ENCODE data around the gene IGSF21. TPM values are rescaled to one million over a fixed set of nuclear protein-coding genes. Genes with fewer than 3 reads are reported as not detected.

IGSF21 gene
- total RNA-seq, 1 donor = not detected

DNA sequence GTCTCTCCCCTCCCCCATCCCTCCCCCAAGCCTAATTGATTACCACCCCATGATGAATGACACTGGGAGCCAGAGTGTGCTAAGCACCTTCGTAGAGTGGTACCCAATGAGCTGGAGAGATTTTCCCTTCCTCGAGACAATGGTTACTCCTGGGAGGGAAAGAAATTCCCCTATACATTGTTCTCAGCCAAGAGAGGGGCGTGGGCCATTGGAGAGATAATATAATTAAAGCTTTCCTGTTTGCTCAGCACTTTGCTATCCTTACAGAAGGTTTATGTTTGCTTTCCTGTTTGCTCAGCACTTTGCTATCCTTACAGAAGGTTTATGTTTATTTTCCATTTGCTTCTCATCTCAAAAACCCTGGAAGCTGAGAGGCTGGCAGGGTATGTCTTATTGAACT, 247.0 kb downstream of the IGSF21 start:
- no peak overlapping the region for H3K4me3 ChIP-seq (ENCODE audit: low read depth, low read length)
- TF ChIP-seq, protein P1, sequence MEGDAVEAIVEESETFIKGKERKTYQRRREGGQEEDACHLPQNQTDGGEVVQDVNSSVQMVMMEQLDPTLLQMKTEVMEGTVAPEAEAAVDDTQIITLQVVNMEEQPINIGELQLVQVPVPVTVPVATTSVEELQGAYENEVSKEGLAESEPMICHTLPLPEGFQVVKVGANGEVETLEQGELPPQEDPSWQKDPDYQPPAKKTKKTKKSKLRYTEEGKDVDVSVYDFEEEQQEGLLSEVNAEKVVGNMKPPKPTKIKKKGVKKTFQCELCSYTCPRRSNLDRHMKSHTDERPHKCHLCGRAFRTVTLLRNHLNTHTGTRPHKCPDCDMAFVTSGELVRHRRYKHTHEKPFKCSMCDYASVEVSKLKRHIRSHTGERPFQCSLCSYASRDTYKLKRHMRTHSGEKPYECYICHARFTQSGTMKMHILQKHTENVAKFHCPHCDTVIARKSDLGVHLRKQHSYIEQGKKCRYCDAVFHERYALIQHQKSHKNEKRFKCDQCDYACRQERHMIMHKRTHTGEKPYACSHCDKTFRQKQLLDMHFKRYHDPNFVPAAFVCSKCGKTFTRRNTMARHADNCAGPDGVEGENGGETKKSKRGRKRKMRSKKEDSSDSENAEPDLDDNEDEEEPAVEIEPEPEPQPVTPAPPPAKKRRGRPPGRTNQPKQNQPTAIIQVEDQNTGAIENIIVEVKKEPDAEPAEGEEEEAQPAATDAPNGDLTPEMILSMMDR (IDR thresholded peaks at IDR 0.05; ENCODE audit: insufficient read depth, low read length) = no peak
- DNase-seq (ENCODE audit: low read depth) = no peak

DNA sequence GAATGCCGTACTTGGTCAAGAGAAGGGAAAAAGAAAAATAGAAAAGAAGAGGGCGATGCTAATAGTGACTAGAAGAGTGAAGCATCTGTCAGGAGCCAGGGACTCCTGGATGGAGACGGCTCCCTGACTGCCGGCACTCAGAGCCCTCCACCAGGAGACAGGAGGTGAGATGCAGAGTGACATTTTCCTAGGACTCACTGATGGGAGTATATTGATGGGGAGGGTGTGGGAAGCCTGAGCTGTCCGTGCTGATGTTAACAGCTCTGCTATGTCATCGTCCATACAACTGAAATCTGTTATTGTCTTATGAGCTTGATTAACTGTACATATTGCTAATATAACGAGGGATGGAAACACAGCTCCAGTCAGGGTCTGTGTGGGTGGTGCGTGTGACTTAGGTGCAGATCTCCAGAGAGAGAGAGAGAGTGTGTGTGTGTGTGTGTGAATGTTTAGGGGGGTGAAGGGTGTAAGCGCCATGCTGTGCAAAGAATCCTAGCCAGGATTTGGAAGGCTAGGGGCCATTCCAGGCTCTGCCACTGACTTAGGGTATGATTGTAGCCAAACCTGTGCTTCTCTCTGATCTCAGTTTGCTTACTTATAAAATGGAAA, 250.1 kb downstream of the IGSF21 start:
- TF ChIP-seq, protein P1 (IDR thresholded peaks at IDR 0.05; ENCODE audit: insufficient read depth, low read length) = no peak
- H3K4me3 ChIP-seq (ENCODE audit: low read depth, low read length) = no peak overlapping the region
- no peak for DNase-seq (ENCODE audit: low read depth)

DNA sequence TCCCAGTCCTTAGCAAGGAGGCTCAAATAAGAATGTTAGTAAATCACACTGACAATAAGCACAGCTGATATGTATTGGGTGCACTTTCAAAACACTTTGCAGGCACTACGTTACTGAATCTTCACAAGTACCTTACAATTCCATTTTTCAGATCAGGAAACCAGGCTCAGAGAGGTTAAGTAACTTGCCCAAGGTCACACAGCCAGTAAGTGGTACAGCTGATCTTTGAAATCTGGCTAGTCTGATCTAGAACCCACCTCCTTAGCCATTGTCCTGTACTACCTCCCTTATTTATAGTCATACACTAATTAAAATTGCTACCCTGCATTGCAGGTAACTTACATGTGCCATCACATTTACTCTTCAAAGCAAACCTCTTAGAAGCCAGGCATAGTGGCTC, 251.0 kb downstream of the IGSF21 start:
- TF ChIP-seq, protein P1 (IDR thresholded peaks at IDR 0.05; ENCODE audit: insufficient read depth, low read length) = no peak
- H3K4me3 ChIP-seq (ENCODE audit: low read depth, low read length) = no peak overlapping the region
- DNase-seq (ENCODE audit: low read depth) = no peak

DNA sequence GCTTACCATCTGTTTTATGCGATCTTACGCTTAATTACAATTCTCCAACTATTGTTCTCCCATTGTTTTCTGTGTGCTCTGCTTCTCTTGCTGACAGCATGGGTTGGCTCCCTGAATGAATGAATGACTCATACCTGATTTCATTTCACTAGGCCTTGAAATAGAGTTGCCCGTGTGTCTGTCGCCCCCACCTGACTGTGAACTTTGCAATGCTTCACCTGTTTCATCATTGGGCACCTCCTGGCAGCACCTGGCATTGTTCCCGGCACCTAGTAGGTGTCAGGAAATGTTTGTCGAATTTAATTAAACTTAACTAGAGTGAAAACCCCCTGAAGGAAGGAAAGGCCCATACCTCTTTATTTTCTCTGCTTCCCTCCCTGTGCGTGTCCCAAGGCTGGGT, 252.7 kb downstream of the IGSF21 start:
- no peak overlapping the region for H3K4me3 ChIP-seq (ENCODE audit: low read depth, low read length)
- no peak for DNase-seq (ENCODE audit: low read depth)
- TF ChIP-seq, protein P1 (IDR thresholded peaks at IDR 0.05; ENCODE audit: insufficient read depth, low read length) = no peak

DNA sequence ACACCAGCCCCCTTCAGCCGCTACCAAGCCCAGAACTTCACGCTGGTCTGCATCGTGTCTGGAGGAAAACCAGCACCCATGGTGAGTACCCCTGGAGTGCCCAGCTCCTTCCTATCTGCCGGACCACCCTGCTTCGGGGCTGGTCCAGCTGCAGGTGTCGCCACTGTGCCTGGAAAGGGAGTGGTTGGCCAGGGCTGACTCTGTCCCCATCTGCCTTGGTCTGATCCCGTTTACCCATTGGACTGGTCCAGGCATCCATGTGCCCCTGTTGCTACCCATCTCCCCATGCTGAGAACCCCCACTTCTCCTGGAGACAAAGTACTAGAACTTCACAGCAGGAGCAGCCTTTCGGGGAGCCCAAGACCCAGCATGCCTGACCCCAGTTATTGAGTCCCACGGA, 254.6 kb downstream of the IGSF21 start:
- H3K4me3 ChIP-seq (ENCODE audit: low read depth, low read length) = no peak overlapping the region
- DNase-seq (ENCODE audit: low read depth) = no peak
- TF ChIP-seq, protein P1 (IDR thresholded peaks at IDR 0.05; ENCODE audit: insufficient read depth, low read length) = no peak

DNA sequence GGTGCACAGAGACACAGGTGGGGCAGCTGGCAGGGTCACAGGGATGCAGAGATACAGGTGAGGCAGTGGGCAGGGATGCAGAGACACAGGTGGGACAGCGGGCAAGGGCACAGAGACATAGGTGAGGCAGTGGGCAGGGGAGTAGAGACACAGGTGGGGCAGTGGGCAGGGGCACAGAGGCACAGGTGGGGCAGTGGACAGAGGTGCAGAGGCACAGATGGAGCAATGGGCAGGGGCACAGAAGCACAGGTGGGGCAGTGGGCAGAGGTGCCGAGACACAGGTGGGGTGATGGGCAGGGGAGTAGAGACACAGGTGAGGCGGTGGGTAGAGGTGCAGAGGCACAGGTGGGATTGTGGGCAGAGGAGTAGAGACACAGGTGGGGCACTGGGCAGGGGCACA, 255.8 kb downstream of the IGSF21 start:
- no peak for DNase-seq (ENCODE audit: low read depth)
- H3K4me3 ChIP-seq (ENCODE audit: low read depth, low read length) = no peak overlapping the region
- TF ChIP-seq, protein P1 (IDR thresholded peaks at IDR 0.05; ENCODE audit: insufficient read depth, low read length) = no peak

Measured in fibroblast of the aortic adventitia (primary cell).